Stomach (tissue), 9 donors: ENCODE data around the gene MMD. TPM values are rescaled to one million over a fixed set of nuclear protein-coding genes. Genes with fewer than 3 reads are reported as not detected.

Source experiments
- DNase-seq, 2 donors: peaks; one replicate each; pipeline versions ENCODE4 v3.0.0 to v3.0.0-alpha.2; 2013 to 2019
- H3K27ac ChIP-seq, 5 donors: fragments of 200-600 bp in 4 of 5; sonication (generic) in 4 of 5; one replicate each; pipeline ENCODE4 v1.5.1; 2013 to 2019; ENCODE audit warnings: mild to moderate bottlenecking in 1 of 5, moderate library complexity in 1 of 5
- H3K27me3 ChIP-seq, 3 donors: fragments of 200-600 bp; sonication (generic); one replicate each; pipeline ENCODE4 v1.5.1; 2017 to 2019; ENCODE audit warnings: mixed run types in 1 of 3
- H3K36me3 ChIP-seq, 4 donors: fragments of 200-600 bp; sonication (generic); 1 replicate in 3 of 4; 2 replicates in 1 of 4; pipeline ENCODE4 v1.5.1; 2016 to 2019
- H3K4me1 ChIP-seq, 4 donors: fragments of 200-600 bp; sonication (generic); one replicate each; pipeline ENCODE4 v1.5.1; 2016 to 2019
- H3K4me3 ChIP-seq, 4 donors: fragments of 200-600 bp; sonication (generic) in 3 of 4; one replicate each; pipeline ENCODE4 v1.5.1; 2016 to 2019; ENCODE audit warnings: mild to moderate bottlenecking in 1 of 4
- H3K9me3 ChIP-seq, 4 donors: fragments of 200-600 bp; sonication (generic); one replicate each; pipeline ENCODE4 v1.5.1; 2016 to 2019
- EP300 ChIP-seq: sonication (generic); formaldehyde crosslinking; IDR thresholded peaks from one replicate; pipeline ENCODE4 v1.6.1; 2017; ENCODE audit warnings: antibody characterized with exemption
- POLR2A ChIP-seq, 4 donors: fragments of 450-650 bp; IDR thresholded peaks; one replicate each; pipeline ENCODE4 v1.6.1; 2016; ENCODE audit warnings: antibody characterized with exemption in 4 of 4, control low read depth in 2 of 4, mild to moderate bottlenecking in 1 of 4, moderate library complexity in 1 of 4
- POLR2AphosphoS5 ChIP-seq, 3 donors: sonication (generic); formaldehyde crosslinking; IDR thresholded peaks; one replicate each; pipeline ENCODE4 v1.6.1; 2016; ENCODE audit warnings: antibody characterized with exemption in 3 of 3
- WGBS, 5 donors: extraction: QIAGEN DNeasy Blood & Tissue Kit in 3 of 5; methylation state at CpG; one replicate each; pipeline versions ENCODE4 v1.1.5 to v1.1.7; 2013 to 2018; 5-methylcytosine and 5-hydroxymethylcytosine counted together
- intact Hi-C: fragments of 100-400 bp; cut with DNase I; formaldehyde crosslinking; loops from one replicate; pipeline ENCODE4 v1.15.1; 2023; ENCODE audit warnings: low total_unique reads
- polyA plus RNA-seq, 3 donors: library from polyadenylated mRNA; stranded (reverse); fragments of 200-250 nt; gene quantifications; one replicate each; pipeline ENCODE4 v1.2.3, GENCODE V29; 2013
- total RNA-seq, 5 donors: library from RNA; depleted of rRNA; stranded (reverse); fragments of >200 nt; gene quantifications; one replicate each; pipeline versions ENCODE4 v1.1.0 to v1.2.3, GENCODE V29; 2014 to 2016
- TF ChIP-seq, protein P1 (sequence below), 7 experiments: fragments of 450-650 bp in 4 of 7; fragments of 200-600 bp in 3 of 7; sonication (generic) in 3 of 7; IDR thresholded peaks; one replicate each; pipeline ENCODE4 v1.5.1; 2016 to 2019; ENCODE audit warnings: antibody characterized with exemption in 7 of 7, control low read depth in 2 of 7, mild to moderate bottlenecking in 1 of 7
- donor health status: healthy with polysubstance abuse.
- donor health status: Bipolar disorder and iron deficiency.
- donor health status: healthy.

The MMD gene
- total and polyA plus RNA-seq, 8 donors, result 3.1 to 65.3 (median 12.5) TPM

DNA sequence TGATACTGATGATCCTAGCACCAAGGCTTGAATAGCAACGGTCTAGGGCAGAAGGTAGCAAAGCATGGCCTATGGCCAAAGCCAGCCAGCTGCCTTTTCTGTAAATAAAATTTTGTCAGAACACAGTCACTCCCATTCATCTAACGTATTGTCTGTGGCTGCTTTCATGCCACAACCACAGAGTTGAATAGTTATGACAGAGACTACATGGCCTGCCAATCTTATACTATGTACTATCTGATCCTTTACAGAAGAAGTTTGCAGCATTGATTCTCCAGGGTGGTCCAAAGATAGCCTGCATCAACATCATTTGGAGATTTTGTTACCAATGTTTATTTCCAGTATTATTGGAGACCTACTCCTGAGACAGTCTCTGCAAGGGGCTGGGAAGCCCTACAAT lies 19.9 kb upstream of the MMD start:
- Histone ChIP-seq H3K4me3 (no peak overlapping the region), H3K27ac (peak overlapping the region in 2 of 5 donors; percentile 28 to 79), H3K9me3 (no peaks in the 10 kb centered on the region), H3K27me3 (no peaks in the 10 kb centered on the region), H3K4me1 (peaks cover 0 to 50% (median 0%) of the 10 kb centered on the region in 4 donors), H3K36me3 (no peaks in the 10 kb centered on the region)
- TF ChIP-seq POLR2AphosphoS5 (IDR thresholded peaks at IDR 0.05) (no peak), EP300 (no peak), POLR2A (IDR thresholded peaks at IDR 0.05) (no peak)
- TF ChIP-seq, protein P1, sequence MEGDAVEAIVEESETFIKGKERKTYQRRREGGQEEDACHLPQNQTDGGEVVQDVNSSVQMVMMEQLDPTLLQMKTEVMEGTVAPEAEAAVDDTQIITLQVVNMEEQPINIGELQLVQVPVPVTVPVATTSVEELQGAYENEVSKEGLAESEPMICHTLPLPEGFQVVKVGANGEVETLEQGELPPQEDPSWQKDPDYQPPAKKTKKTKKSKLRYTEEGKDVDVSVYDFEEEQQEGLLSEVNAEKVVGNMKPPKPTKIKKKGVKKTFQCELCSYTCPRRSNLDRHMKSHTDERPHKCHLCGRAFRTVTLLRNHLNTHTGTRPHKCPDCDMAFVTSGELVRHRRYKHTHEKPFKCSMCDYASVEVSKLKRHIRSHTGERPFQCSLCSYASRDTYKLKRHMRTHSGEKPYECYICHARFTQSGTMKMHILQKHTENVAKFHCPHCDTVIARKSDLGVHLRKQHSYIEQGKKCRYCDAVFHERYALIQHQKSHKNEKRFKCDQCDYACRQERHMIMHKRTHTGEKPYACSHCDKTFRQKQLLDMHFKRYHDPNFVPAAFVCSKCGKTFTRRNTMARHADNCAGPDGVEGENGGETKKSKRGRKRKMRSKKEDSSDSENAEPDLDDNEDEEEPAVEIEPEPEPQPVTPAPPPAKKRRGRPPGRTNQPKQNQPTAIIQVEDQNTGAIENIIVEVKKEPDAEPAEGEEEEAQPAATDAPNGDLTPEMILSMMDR (IDR thresholded peaks at IDR 0.05), result no peak
- no peak for DNase-seq
- intact Hi-C loops, result no loop called here
- WGBS, 5 donors, result 28 to 42% (median 37%) methylated on average over 2 of the region's 2 CpGs

DNA sequence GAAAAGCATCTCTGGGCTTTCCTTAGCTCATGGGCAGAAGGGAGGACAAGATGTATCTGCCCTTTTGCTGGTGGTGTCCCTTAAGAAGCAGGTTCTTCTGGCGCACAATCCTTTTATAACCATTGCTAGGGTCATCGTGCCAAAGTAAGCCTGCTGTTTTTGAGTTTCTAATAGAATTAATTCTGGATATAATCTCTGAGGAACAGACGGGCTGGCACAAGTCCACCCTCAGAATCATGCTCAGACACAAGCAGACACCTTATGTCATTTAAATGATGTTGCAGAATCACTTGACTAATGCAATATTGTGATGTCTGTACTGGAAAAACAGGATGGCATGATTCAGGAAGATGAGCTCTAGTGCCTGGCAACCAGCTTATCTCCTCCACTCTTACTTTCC lies 18.8 kb upstream of the MMD start:
- Histone ChIP-seq H3K9me3 (no peaks in the 10 kb centered on the region), H3K27ac (peak overlapping the region in 1 of 5 donors; percentile 31), H3K36me3 (no peaks in the 10 kb centered on the region), H3K27me3 (no peaks in the 10 kb centered on the region), H3K4me1 (peaks cover 0 to 44% (median 0%) of the 10 kb centered on the region in 4 donors), H3K4me3 (no peak overlapping the region)
- 65 to 87% (median 81%) methylated on average over 3 of the region's 3 CpGs for whole genome bisulfite sequencing, 5 donors
- intact Hi-C loops, result no loop called here
- peak in 1 of 2 donors; percentile 33 for DNase-seq
- TF ChIP-seq, protein P1 (IDR thresholded peaks at IDR 0.05), result no peak
- no peak for TF ChIP-seq POLR2A (IDR thresholded peaks at IDR 0.05)
- TF ChIP-seq EP300, result no peak
- TF ChIP-seq POLR2AphosphoS5 (IDR thresholded peaks at IDR 0.05), result no peak

DNA sequence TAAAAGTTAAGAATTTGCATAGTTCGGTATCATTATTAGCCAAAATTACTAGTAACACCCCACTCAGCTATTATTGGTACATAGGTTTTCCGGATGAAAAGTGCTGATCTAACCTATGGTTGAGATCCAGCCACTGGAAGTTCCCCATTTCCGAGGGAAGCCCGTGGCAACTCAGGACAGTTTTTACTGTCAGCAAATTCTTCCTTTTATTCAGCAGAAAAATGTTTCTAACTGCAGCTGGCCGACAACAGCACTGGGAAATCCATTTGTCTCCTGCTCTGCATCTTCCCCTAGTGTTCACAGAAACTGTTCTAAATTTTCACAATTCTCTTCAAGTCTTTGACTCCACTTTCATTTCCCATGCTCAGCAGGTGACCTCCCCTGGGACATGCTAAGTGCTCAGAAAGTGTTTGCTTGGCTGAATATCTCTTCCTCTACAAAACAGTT lies 15.5 kb upstream of the MMD start:
- intact Hi-C loops, result no loop called here
- Histone ChIP-seq H3K4me3 (no peak overlapping the region), H3K4me1 (peaks cover 16 to 50% (median 21%) of the 10 kb centered on the region in 4 donors), H3K9me3 (no peaks in the 10 kb centered on the region), H3K27me3 (no peaks in the 10 kb centered on the region), H3K27ac (no peak overlapping the region), H3K36me3 (no peaks in the 10 kb centered on the region)
- 54 to 63% (median 62%) methylated on average over 5 of the region's 5 CpGs for WGBS, 5 donors
- no peak for DNase-seq
- no peak for TF ChIP-seq POLR2A (IDR thresholded peaks at IDR 0.05)
- no peak for TF ChIP-seq EP300
- TF ChIP-seq POLR2AphosphoS5 (IDR thresholded peaks at IDR 0.05), result no peak
- TF ChIP-seq, protein P1 (IDR thresholded peaks at IDR 0.05), result no peak

DNA sequence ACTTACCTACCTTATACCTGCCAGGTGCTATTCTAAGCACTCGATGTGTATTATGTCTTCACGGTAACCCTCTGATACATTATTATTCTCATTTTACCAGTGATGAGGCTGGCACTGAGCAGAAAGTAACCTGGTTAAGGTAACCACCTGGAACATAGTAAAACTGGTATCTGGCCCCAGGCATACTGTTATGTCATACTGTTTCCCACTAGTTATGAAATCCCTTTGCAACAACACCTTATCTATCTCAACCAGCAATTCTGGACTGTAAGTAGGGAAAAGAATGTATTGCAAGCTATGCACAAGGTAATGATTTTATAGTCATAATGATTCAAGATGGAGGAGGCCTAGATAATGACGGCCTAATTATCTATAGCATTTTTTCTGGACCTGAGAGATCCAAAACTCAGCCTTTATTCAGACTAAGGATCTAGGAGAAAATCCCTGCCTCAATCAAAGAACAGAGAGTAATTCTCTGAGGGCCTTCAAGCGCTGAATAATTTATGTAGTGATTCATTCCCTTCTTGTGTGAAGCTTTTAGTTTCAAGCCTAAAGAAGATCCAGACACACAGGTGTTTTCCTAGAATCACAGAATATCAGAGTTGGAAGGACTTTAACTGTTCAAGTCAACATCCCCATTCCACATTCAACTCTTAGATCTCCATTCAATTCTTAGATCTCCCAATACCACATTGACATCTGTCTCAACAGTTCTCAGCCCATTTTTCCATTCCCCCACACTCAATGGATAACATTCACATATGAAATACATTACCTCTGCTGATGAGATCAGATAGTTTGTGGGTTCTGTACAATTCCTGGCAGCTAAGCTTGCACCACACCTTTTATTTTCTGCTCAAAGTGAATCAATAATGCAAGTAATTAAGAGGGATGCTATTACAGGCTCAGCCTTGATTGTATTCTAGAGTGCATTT lies 14.9 kb upstream of the MMD start:
- Histone ChIP-seq H3K27ac (no peak overlapping the region), H3K4me3 (no peak overlapping the region), H3K9me3 (no peaks in the 10 kb centered on the region), H3K36me3 (no peaks in the 10 kb centered on the region), H3K4me1 (peaks cover 16 to 45% (median 22%) of the 10 kb centered on the region in 4 donors), H3K27me3 (no peaks in the 10 kb centered on the region)
- TF ChIP-seq, protein P1 (IDR thresholded peaks at IDR 0.05), result no peak
- no peak for TF ChIP-seq EP300
- no peak for TF ChIP-seq POLR2A (IDR thresholded peaks at IDR 0.05)
- no peak for TF ChIP-seq POLR2AphosphoS5 (IDR thresholded peaks at IDR 0.05)
- 93 to 96% (median 95%) methylated on average over 4 of the region's 4 CpGs for whole genome bisulfite sequencing, 5 donors
- intact Hi-C loops, result no loop called here
- DNase-seq, result no peak
